Mesenchymal stem cell (in vitro differentiated cells and primary cell): ENCODE results near the gene SETX.

Source experiments
- DNase-seq: peaks from one replicate; pipeline ENCODE4 v3.0.0-alpha.2; 2013
- H2AFZ ChIP-seq: one replicate; pipeline ENCODE4 v1.6.1; 2013; ENCODE audit warnings: low read depth, mild to moderate bottlenecking, control low read depth, inconsistent platforms, low read length, moderate library complexity
- H2AK5ac ChIP-seq: 2 replicates; pipeline ENCODE4 v1.6.1; 2013; ENCODE audit warnings: low read length, moderate library complexity, mild to moderate bottlenecking, inconsistent platforms; ENCODE audit not compliant: severe bottlenecking
- H2BK120ac ChIP-seq: one replicate; pipeline ENCODE4 v1.6.1; 2013; ENCODE audit warnings: low read depth, mild to moderate bottlenecking, inconsistent platforms, low read length, moderate library complexity
- H2BK12ac ChIP-seq, 2 experiments: one replicate each; pipeline ENCODE4 v1.6.1; 2013; ENCODE audit warnings: inconsistent platforms in 2 of 2, low read length in 2 of 2, mild to moderate bottlenecking in 2 of 2, moderate library complexity in 2 of 2, control low read depth in 1 of 2
- H2BK15ac ChIP-seq: one replicate; pipeline ENCODE4 v1.6.1; 2013; ENCODE audit warnings: mild to moderate bottlenecking, low read depth, inconsistent platforms; ENCODE audit not compliant: poor library complexity, severe bottlenecking
- H2BK5ac ChIP-seq: 2 replicates; pipeline ENCODE4 v1.6.1; 2013; ENCODE audit warnings: low read depth, mild to moderate bottlenecking, low read length, control low read depth, inconsistent platforms; ENCODE audit not compliant: poor library complexity, severe bottlenecking
- H3K14ac ChIP-seq, 2 experiments: one replicate each; pipeline ENCODE4 v1.6.1; 2013; ENCODE audit warnings: inconsistent platforms in 2 of 2, low read length in 2 of 2, control low read depth in 1 of 2, mild to moderate bottlenecking in 1 of 2, moderate library complexity in 1 of 2
- H3K18ac ChIP-seq, 2 experiments: one replicate each; pipeline ENCODE4 v1.6.1; 2013; ENCODE audit warnings: inconsistent platforms in 2 of 2, low read length in 2 of 2, control low read depth in 1 of 2, low read depth in 1 of 2, mild to moderate bottlenecking in 1 of 2
- H3K23ac ChIP-seq, 2 experiments: one replicate each; pipeline ENCODE4 v1.6.1; 2013; ENCODE audit warnings: inconsistent platforms in 2 of 2, low read length in 2 of 2, mild to moderate bottlenecking in 2 of 2, moderate library complexity in 2 of 2, control low read depth in 1 of 2
- H3K27ac ChIP-seq: 2 replicates; pipeline ENCODE4 v1.5.1; 2013; ENCODE audit warnings: mild to moderate bottlenecking, moderate library complexity, low read length, control low read depth, inconsistent platforms; ENCODE audit not compliant: poor library complexity, severe bottlenecking
- H3K27me3 ChIP-seq, 2 experiments: 2 replicates each; pipeline versions ENCODE4 v1.6.1 to v1.7.0; 2013; ENCODE audit warnings: low read length in 2 of 2, mild to moderate bottlenecking in 2 of 2, moderate library complexity in 2 of 2, control low read depth in 1 of 2, inconsistent platforms in 1 of 2; ENCODE audit not compliant: control insufficient read depth in 1 of 2, insufficient read depth in 1 of 2
- H3K36me3 ChIP-seq, 2 experiments: 2 replicates each; pipeline versions ENCODE4 v1.6.1 to v1.7.0; 2013; ENCODE audit warnings: low read length in 2 of 2, control low read depth in 1 of 2, inconsistent platforms in 1 of 2, low read depth in 1 of 2, mild to moderate bottlenecking in 1 of 2; ENCODE audit not compliant: insufficient read depth in 2 of 2, control insufficient read depth in 1 of 2
- H3K4ac ChIP-seq, 2 experiments: one replicate each; pipeline ENCODE4 v1.6.1; 2013; ENCODE audit warnings: inconsistent platforms in 2 of 2, low read length in 2 of 2, mild to moderate bottlenecking in 2 of 2, moderate library complexity in 2 of 2, control low read depth in 1 of 2, low read depth in 1 of 2
- H3K4me1 ChIP-seq: 2 replicates; pipeline ENCODE4 v1.6.1; 2013; ENCODE audit warnings: low read depth, low read length, control low read depth; ENCODE audit not compliant: control insufficient read depth, insufficient read depth
- H3K4me2 ChIP-seq: 2 replicates; pipeline ENCODE4 v1.6.1; 2013; ENCODE audit warnings: low read length, mild to moderate bottlenecking, inconsistent platforms; ENCODE audit not compliant: poor library complexity, severe bottlenecking
- H3K4me3 ChIP-seq, 2 experiments: 2 replicates each; pipeline versions ENCODE4 v1.5.1 to v1.7.0; 2013; ENCODE audit warnings: low read length in 2 of 2, mild to moderate bottlenecking in 2 of 2, control low read depth in 1 of 2, low read depth in 1 of 2; ENCODE audit not compliant: insufficient read depth in 1 of 2
- H3K79me1 ChIP-seq: replicated peaks from 2 replicates; pipeline ENCODE4 v1.6.1; 2013; ENCODE audit warnings: mild to moderate bottlenecking, control low read depth, low read length, inconsistent platforms; ENCODE audit not compliant: poor library complexity, severe bottlenecking
- H3K9ac ChIP-seq: 2 replicates; pipeline ENCODE4 v1.7.0; 2013; ENCODE audit warnings: mild to moderate bottlenecking, low read length, moderate library complexity
- H3K9me3 ChIP-seq: 2 replicates; pipeline ENCODE4 v1.7.0; 2013; ENCODE audit warnings: mild to moderate bottlenecking, low read length; ENCODE audit not compliant: control insufficient read depth
- H4K8ac ChIP-seq: one replicate; pipeline ENCODE4 v1.6.1; 2013; ENCODE audit warnings: inconsistent platforms, mild to moderate bottlenecking, low read length, moderate library complexity
- H4K91ac ChIP-seq: one replicate; pipeline ENCODE4 v1.6.1; 2013; ENCODE audit warnings: mild to moderate bottlenecking, low read length, inconsistent platforms
- WGBS: methylation state at CpG from one replicate; pipeline ENCODE4 v1.1.7; 2013; ENCODE audit warnings: mixed read lengths; 5-methylcytosine and 5-hydroxymethylcytosine counted together

SETX gene

GRCh38 chr9:132234535-132234934, 120.3 kb downstream of the SETX start:
- Histone ChIP-seq H2BK5ac (no peak overlapping the region), H3K14ac (no peak overlapping the region), H3K9ac (no peak overlapping the region), H3K23ac (no peak overlapping the region), H2AK5ac (no peak overlapping the region), H4K8ac (no peak overlapping the region), H2AFZ (no peak overlapping the region), H3K27ac (no peak overlapping the region), H2BK120ac (no peak overlapping the region), H3K4me3 (no peak overlapping the region), H3K79me1 (no peaks in the 10 kb centered on the region), H2BK12ac (no peak overlapping the region), H3K18ac (no peak overlapping the region), H3K36me3 (no peaks in the 10 kb centered on the region), H3K4ac (no peak overlapping the region), H3K4me1 (peaks cover 8% of the 10 kb centered on the region), H3K27me3 (peaks cover 68 to 92% of the 10 kb centered on the region in 2 experiments), H2BK15ac (no peak overlapping the region), H3K4me2 (no peak overlapping the region), H4K91ac (no peak overlapping the region), H3K9me3 (no peaks in the 10 kb centered on the region)
- DNase-seq: no peak
- 84% methylated on average over 12 of the region's 12 CpGs for WGBS

DNA sequence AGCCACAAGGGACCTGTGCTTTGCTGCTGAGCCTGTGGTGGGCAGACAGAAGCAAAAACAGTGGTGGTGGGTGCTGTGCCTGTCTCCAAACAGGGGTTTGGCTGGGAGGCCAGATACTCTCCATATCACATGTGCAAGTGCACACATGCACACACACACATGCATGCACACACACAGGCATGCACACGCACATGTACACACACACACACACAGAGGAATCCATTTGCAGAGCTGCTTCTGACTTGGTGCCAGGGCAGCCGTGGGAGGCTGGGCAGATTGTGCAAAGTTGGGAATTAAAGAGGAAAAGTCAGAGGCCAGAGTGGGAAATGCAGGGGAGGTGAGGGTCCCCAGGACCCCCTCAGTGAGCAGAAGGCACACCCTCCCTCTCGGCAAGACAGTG, 121.6 kb downstream of the SETX start:
- H3K27me3 ChIP-seq: peaks cover 65 to 92% of the 10 kb centered on the region in 2 experiments

GRCh38 chr9:132232522-132232921, 122.3 kb downstream of the SETX start:
- Histone ChIP-seq H3K4me2 (no peak overlapping the region), H3K27ac (no peak overlapping the region), H3K79me1 (no peaks in the 10 kb centered on the region), H3K14ac (no peak overlapping the region), H3K9me3 (no peaks in the 10 kb centered on the region), H3K4me1 (peaks cover 2% of the 10 kb centered on the region), H2BK120ac (no peak overlapping the region), H2BK15ac (no peak overlapping the region), H2AFZ (no peak overlapping the region), H3K18ac (no peak overlapping the region), H3K27me3 (peaks cover 65 to 94% of the 10 kb centered on the region in 2 experiments), H2BK12ac (no peak overlapping the region), H2AK5ac (no peak overlapping the region), H3K9ac (no peak overlapping the region), H2BK5ac (no peak overlapping the region), H3K23ac (no peak overlapping the region), H3K4me3 (no peak overlapping the region), H3K4ac (no peak overlapping the region), H3K36me3 (no peaks in the 10 kb centered on the region), H4K91ac (no peak overlapping the region), H4K8ac (no peak overlapping the region)
- 69% methylated on average over 3 of the region's 3 CpGs for WGBS
- no peak for DNase-seq

More for the DNA sequence above, 121.6 kb downstream of the SETX start:
- H3K4me3 ChIP-seq: no peak overlapping the region
- H2BK120ac ChIP-seq: no peak overlapping the region
- no peaks in the 10 kb centered on the region for H3K79me1 ChIP-seq
- H2BK12ac ChIP-seq: no peak overlapping the region
- H4K91ac ChIP-seq: no peak overlapping the region
- H3K27ac ChIP-seq: no peak overlapping the region
- no peak overlapping the region for H2AK5ac ChIP-seq
- 87% methylated on average over 2 of the region's 3 CpGs for WGBS
- H4K8ac ChIP-seq: no peak overlapping the region
- no peak overlapping the region for H2AFZ ChIP-seq
- H2BK15ac ChIP-seq: no peak overlapping the region
- peaks cover 2% of the 10 kb centered on the region for H3K4me1 ChIP-seq
- H3K36me3 ChIP-seq: no peaks in the 10 kb centered on the region
- no peak overlapping the region for H3K18ac ChIP-seq
- no peak overlapping the region for H3K4ac ChIP-seq
- H3K9me3 ChIP-seq: no peaks in the 10 kb centered on the region
- H2BK5ac ChIP-seq: no peak overlapping the region
- H3K4me2 ChIP-seq: no peak overlapping the region
- no peak overlapping the region for H3K9ac ChIP-seq
- H3K23ac ChIP-seq: no peak overlapping the region
- no peak for DNase-seq
- no peak overlapping the region for H3K14ac ChIP-seq

DNA sequence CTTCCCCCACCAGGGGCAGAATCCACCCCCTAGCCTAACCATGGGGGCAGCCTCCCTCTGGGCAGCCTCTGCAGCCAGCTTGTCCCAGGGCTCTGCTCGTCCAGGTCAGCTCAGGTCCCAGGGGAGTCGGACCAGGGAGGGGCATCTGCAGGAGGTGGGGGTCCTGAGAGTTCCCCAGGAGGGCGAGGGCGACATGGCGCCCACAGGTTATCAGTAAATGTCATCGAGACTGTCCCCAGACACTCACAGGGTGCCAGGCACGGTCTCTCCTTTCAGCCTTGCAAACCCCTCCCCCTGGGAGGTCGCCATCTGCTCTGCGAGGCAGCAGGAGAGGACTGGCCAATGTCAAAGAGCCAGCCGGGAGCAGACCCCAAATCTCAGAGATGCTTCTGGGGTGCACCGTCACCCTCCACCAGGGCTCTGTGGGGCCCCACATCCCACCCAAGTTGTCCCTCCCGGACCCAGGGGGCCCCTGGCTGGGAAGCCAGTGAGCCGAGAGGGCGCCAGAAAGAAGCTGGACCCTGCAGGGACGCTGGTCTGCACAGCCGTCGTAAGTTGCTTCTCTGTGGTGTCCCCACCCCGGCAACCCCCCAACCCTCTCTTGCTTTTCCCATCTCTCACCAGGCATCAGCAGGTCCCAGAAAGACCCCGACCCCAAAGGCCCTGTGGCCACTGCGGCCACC, 123.6 kb downstream of the SETX start:
- Histone ChIP-seq H2BK5ac (no peak overlapping the region), H3K36me3 (no peaks in the 10 kb centered on the region), H3K27ac (no peak overlapping the region), H4K91ac (no peak overlapping the region), H2BK12ac (no peak overlapping the region), H3K27me3 (peaks cover 70 to 95% of the 10 kb centered on the region in 2 experiments), H3K79me1 (no peaks in the 10 kb centered on the region), H3K9me3 (no peaks in the 10 kb centered on the region), H2AFZ (no peak overlapping the region), H3K9ac (no peak overlapping the region), H2AK5ac (no peak overlapping the region), H3K4me2 (no peak overlapping the region), H4K8ac (no peak overlapping the region), H3K18ac (no peak overlapping the region), H2BK120ac (no peak overlapping the region), H3K4me1 (peaks cover 2% of the 10 kb centered on the region), H2BK15ac (no peak overlapping the region), H3K14ac (no peak overlapping the region), H3K23ac (no peak overlapping the region), H3K4me3 (no peak overlapping the region), H3K4ac (no peak overlapping the region)
- DNase-seq: no peak
- 75% methylated on average over 20 of the region's 20 CpGs for WGBS
